ENCODE measurements around the gene ANKRD36. TPM values are rescaled to one million over a fixed set of nuclear protein-coding genes. Genes with fewer than 3 reads are reported as not detected.

The ANKRD36 gene
- total RNA-seq, result 8.5 and 20.7 TPM in 2 replicates

GRCh38 chr2:97113050-97113881 is at the start of gene ANKRD36:
Gene ANKRD36, plus strand, starts transcription at chr2:97113153. Its CDS starts 587 bp downstream, at chr2:97113740.

GRCh38 chr2:97094772-97095611 is 18.0 kb upstream of the ANKRD36 start, which contains the start of gene FAHD2B:
Gene FAHD2B, minus strand, starts transcription at chr2:97094882. Its CDS starts 3,176 bp downstream, at chr2:97091706.

Other genes with a start within 250 kb of the ANKRD36 start
- 10.3 and 17.4 TPM in 2 replicates for gene SEMA4C, start 243.1 kb upstream of the ANKRD36 start, total RNA-seq
- gene FAM178B, start 126.6 kb upstream of the ANKRD36 start, total RNA-seq, result not detected in 2 replicates
- gene FAHD2B, start 18.3 kb upstream of the ANKRD36 start, total RNA-seq, result 7.8 and 12.6 TPM in 2 replicates

All from nasal cavity respiratory epithelium epithelial cell of viscerocranial mucosa (primary cell).